GM15510 (cell line): Measurements from ENCODE around the gene HNRNPF.
A peak's percentile ranks its signal among the peaks of the same experiment; 100 is the strongest.

Source experiments
- POLR2A ChIP-seq: IDR thresholded peaks from 3 replicates; pipeline ENCODE4 v1.6.1; 2011; ENCODE audit warnings: borderline replicate concordance; ENCODE audit not compliant: insufficient read length; ENCODE audit errors: extremely low read depth

The HNRNPF gene

DNA sequence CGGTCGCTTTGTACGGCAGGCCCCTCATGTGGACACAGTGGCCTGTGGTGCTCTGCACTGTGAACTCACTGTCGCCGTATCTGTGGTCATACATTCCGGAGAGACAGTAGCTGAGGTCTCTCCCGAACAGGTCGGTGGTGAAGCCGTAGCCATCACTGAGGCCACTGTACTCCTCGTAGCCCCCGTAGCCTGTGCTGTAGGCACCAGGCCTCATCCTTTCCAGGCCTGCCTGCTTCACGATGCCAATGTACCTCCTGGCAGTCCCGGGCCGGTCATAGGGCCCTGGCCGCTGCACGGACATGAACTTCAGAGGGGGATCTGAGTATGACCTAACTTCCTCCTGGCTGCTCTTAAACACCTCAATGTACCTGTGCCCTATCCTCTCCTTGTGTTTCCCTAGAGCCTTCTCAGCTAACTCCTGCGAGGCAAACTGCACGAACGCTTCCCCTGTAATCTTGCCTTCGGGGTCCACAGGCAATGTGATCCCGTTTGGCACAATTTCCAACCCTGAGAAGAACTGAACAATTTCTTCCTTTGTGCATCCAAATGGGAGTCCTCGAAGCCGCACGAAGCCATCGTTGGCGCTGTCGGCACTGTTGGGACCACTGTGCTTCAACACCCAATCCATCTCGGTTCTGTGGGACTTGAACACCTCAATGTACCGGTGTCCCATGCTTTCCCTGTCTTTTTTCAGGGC is 21.9 kb downstream of the HNRNPF start:
- no peak for TF ChIP-seq POLR2A

DNA sequence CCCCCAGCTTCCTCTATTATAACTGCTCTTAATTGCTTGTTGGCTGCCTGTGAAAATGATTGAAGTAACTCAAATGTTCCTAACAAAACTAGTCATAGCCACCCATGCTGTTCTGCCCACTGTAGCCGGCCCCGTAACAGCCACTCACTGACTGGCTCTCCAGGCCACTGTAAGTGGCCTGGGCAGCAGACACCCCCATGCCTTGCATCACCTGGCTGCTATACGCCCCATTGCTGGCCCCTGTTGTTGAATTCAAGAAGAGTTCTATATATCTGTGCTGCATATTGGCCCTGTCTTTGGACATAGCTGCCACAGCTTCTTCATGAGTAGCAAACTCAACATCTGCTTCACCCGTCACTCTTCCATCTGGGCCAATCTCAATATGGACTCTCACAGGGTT is 22.4 kb downstream of the HNRNPF start:
- TF ChIP-seq POLR2A = no peak

DNA sequence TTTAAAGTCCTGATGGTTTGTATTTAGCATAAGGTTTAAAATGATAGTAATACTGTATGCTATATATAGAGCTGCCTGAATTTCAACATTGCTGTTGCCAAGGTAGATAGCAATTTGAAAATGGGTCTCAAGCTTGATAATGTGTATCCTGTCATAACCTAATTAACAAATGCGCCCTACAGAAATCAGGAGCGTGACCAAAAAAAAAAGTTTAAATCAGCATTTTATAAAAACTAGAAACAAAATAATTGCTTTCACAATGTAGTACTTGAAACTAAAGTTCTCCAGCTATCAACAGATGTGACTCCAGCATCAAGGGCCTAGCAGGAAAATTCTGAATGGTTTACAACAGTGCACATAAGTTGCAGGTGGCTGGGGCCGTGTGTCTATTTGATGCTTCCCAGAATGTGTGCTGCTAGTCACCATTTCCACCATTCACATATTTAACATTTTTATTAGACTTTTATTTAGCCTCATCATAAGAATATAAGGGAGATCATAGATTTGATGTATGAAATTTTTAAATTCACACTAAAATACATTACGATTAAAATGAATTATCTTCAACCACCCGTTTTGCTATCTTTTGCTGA is 23.5 kb downstream of the HNRNPF start:
- TF ChIP-seq POLR2A = no peak

DNA sequence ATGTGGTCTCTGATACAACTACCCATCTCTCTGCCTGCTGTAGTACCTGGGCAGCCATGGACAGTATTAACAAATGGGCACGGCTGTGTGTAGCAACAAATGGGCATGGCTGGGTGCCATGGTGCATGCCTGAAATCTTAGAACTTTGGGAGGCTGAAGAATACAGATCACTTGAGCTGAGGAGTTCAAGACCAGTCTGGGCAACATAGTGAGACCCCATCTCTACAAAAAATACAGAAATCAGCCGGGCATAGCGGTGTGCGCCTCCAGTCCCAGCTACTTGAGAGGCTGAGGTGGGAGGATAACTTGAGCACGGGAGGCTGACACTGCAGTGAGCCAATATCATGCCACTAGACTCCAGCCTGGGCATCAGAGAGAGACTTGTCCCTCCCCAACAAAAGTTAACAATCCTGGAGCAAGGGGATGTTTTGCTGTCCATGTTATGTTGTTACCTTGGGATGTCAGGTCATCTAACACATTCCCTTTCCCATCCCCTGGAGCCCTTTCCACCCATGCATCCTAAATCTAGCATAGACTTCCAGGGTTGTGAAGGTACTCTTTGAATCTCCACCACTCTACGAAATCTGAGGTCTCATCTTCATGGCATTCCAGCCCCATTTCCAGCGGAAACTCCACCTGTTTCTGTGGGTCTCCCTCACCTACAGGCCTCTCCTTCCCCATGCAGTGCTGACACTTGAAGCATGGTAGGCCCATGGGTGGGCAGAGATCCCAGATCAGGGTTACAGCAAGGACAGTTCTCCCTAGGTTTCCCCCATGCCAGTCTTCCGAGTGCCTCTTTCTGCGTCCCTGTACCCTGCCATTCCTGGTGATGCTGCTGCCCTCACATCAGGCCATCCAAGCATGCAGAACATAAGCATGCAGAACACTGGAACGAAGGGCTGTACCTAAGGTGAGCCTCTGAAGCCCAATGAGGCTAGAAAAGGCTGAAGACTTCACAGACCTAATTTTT is 24.4 kb downstream of the HNRNPF start:
- TF ChIP-seq POLR2A = peak; percentile 38

DNA sequence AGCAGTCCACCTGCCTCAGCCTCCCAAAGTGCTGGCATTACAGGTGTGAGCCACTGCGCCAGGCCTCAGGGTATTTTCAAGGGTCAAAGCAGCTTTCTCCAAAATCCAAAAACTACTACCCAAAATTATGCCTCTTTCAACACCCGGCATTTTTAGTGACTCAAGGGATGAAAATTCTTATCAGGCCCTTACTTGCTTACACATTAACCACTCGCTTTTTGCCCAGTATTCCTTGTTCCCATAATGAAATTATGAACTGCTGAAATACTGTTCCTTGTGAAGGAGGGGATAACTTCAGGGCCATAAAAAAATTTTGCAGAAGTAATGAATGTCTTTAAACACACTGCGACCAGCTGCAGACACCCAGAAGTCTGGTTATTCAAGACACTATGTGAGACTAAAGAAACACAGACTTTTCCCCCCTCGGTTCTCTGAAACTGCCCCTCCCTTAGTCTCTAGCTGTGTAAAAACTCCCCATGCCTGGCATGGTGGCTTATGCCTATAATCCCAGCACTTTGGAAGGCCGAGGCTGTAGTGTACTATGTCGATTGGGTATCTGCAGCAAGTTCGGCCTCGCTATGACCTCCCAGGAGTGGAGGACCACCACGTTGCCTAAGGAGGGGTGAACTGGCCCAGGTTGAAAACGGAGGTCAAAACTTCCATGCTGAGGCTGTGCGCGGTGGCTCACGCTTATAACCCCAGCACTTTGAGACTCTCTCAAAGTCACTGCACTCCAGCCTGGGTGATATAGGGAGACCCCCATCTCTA is 25.6 kb downstream of the HNRNPF start:
- TF ChIP-seq POLR2A = no peak

DNA sequence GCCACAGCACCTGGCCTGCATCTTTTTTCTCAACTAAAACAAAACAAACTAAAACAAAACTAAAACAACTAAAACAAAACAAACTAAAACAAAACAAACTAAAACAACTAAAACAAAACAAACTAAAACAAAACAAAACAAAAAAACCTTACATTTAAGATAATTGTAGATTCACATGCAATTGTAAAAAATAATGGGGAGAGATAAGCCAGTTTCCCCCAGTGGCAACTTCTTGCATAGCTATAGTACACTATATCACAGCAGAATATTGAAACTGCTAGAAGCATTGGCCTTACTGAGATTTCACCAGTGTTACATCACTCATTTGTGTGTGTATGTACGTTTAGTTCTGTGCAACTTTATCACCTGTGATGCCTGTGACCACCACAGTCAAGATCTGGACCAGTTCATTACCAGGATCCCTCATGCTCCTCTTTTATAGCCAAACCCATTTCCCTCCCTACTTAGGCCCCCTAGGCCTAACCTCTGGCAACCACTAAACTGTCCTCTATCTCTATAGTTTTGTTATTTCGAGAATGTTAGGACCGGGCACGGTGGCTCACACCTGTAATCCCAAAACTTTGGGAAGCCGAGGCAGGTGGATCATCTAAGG is 28.3 kb downstream of the HNRNPF start:
- TF ChIP-seq POLR2A = no peak

DNA sequence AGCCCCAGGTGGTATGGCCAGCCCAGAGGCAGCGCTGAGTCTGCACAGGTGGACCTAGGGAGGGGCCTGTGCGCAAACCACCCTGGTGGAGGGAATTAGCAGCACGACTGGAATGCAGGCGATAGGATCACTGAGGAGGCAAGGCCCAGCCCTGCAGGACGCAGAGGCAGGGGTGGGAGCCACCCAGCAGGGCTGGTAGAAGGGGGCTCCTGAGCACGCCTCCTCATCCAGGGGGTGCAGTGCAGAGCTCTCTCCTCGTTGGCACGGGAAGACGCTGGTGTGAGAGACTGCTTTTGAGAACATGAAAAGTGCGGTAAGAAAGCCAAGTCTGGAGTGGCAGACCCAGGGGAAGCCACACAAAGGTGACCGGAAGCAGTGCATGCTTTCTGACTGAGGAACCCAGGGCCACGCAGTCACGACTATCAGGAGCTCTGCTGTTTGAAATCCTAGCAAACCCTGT is 31.5 kb downstream of the HNRNPF start:
- no peak for TF ChIP-seq POLR2A

DNA sequence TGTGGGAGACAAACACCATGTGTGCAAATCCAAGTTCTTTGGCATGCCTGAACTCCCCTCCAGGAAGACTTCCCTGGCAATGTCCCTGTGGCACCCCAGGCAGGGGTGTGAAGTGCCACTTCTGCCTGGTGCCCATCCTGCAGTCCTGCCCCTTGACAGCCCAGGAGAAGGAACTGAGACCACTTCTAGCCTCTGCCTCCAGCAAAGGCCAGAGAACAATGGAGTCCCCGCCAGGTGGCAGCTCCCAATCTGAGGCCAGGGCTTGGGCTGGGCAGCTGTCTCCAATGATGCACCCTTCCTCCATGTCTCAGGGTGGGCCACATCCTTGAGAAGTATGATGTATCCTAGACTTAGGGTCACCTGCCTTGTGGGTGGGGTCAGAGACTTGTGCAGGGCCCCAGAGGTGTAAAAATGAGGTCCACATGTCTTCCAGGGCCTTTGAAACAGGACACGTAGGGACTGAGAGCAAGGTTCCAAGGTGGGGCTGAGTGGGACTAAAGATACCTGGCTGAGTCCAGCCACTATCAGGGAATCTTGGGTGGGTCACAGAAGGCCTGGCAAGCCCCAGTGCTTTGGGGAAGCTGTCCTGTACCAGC is 32.1 kb downstream of the HNRNPF start:
- TF ChIP-seq POLR2A = no peak

DNA sequence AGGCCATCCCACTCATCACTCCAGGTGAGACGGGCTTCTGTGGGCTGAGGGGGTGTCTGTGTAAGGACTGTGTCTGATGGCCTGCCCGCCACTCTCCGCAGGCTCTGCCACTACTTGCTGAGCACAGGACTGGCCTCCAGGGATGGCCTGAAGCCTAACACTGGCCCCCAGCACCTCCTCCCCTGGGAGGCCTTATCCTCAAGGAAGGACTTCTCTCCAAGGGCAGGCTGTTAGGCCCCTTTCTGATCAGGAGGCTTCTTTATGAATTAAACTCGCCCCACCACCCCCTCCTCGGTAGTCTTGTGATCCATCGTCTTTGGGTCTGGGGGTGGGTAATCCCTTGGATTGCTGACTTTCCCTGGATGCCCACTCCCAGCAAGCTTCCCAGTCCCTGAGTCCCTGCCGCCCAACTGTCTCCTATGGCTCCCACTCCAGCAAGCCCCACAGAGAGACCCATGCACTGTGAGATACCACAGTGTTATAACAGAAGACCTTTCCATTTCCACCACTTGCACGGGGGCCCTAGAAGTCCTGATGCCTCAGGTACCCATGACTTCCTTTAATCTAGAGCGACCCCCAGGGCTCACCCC is 32.8 kb downstream of the HNRNPF start:
- TF ChIP-seq POLR2A = no peak

DNA sequence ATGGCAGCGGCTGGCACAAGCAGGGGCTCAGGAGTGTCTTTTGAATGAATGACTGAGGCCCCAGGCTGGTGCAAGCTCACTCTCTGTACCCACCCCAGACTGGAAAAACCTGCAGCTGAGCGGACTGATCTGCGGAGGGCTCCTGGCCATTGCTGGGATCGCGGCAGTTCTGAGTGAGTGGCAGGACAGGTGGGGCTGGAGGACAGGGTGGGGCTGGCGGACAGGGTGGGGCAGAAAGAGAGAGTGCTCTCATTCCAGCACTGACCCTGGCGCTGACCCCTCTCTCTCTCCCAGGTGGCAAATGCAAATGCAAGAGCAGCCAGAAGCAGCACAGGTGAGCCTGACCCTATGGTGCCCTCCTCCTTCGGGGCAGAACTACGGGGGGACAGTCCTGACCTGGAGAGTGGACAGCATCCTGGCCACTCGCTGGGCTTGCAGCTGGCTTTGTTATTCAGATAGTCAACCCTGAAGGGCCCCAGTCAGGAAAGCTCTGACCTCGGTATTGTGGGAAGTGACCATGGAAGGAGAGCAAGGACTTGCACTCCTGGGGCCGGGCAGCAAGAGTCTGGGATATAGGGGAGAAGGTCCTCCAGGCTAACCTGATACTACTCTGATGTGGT is 33.5 kb downstream of the HNRNPF start:
- TF ChIP-seq POLR2A = no peak

DNA sequence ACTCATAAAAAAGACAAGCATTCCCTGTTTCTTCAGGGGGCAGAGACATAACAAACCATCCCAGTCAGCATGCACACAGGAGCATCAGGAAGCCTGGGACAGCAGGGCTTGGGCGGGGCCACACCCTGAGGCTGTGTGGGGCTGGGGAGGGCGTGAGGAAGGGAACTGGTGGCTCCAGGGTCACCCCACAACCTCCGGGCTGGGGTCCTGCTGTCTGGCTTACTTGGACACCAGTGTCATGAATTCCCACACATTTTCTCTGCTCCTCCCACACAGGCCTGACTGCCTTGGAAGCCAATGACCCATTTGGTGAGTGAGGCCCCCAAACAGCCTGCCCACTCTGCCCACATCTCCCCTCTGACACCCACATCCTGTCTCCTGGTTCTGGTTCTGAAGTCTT is 34.8 kb downstream of the HNRNPF start:
- TF ChIP-seq POLR2A = no peak

DNA sequence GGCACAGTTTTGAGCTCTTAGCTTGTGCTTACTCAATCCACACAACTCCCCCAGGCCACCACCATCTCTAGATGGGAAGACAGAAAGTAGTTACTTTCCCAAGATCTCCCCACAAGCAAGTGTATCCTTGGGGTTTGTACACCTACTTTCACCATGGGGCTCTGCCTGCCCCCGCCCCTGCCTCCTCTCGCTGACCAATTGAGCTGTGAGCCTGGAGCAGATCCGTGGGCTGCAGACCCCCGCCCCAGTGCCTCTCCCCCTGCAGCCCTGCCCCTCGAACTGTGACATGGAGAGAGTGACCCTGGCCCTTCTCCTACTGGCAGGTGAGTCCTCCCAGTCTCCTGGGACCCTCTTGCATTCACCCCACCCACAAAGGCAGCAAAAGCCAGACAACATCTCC is 35.5 kb downstream of the HNRNPF start:
- no peak for TF ChIP-seq POLR2A

DNA sequence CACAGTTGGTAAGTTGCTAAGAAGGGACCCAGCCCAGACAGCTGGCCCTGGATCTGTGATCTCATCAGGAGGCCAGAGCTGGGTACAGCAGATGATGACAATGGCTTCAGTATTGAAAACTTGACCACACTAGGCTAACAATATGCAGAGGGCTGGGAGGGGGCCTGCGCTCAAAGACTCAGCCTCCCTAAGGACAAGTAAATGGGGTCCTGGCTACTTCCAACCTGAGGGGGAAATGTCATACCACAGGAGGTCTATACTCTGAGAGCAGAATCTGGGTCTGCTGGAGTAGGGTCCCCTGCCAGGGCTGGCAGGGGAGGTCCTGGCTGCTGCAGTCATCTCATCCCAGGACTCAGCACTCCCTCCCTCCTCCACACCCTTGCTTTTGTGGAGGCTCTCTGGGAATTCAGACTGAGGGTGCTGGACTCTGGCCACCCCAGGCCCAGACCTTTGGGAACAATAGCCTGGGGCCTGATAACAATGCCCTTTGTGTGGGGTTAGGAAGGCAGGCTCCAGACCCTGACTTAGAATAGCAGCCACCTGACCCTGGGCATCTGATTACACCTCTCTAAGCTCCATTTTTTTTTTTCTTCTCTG is 36.1 kb downstream of the HNRNPF start:
- no peak for TF ChIP-seq POLR2A
